Testis (tissue), 2 donors: ENCODE results near the gene CENATAC.

Source experiments
- CTCF ChIP-seq, 3 experiments: fragments of 450-650 bp in 2 of 3; fragments of 200-600 bp in 1 of 3; sonication (generic) in 1 of 3; IDR thresholded peaks; one replicate each; pipeline ENCODE4 v1.5.1; 2016 to 2019; ENCODE audit warnings: antibody characterized with exemption in 3 of 3, mild to moderate bottlenecking in 2 of 3, moderate library complexity in 1 of 3
- POLR2A ChIP-seq: fragments of 450-650 bp; IDR thresholded peaks from one replicate; pipeline ENCODE4 v1.6.1; 2017; ENCODE audit warnings: antibody characterized with exemption, mild to moderate bottlenecking, moderate library complexity

- TF ChIP-seq POLR2A (no peak), CTCF (IDR thresholded peaks at IDR 0.05) (no peak)
These were observed 50.7 kb downstream of the CENATAC start for GRCh38 chr11:119048644-119049043.
